Osteocyte (in vitro differentiated cells): ENCODE data around the gene CELSR3. TPM values are rescaled to one million over a fixed set of nuclear protein-coding genes. Genes with fewer than 3 reads are reported as not detected.

Source experiments
- DNase-seq: peaks from one replicate; pipeline ENCODE4 v3.0.0; 2021; ENCODE audit warnings: mixed read lengths; ENCODE audit not compliant: unreplicated experiment; ENCODE audit errors: extremely low spot score
- H3K27ac Mint-ChIP-seq: one replicate; pipeline ENCODE4 v1.8.0; 2021; ENCODE audit warnings: mild to moderate bottlenecking, mixed read lengths; ENCODE audit not compliant: unreplicated experiment
- H3K27me3 Mint-ChIP-seq: one replicate; pipeline ENCODE4 v1.8.0; 2021; ENCODE audit warnings: mixed read lengths; ENCODE audit not compliant: unreplicated experiment
- H3K36me3 Mint-ChIP-seq: one replicate; pipeline ENCODE4 v1.8.0; 2021; ENCODE audit warnings: mixed read lengths; ENCODE audit not compliant: unreplicated experiment
- H3K4me1 Mint-ChIP-seq: one replicate; pipeline ENCODE4 v1.8.0; 2021; ENCODE audit warnings: mixed read lengths; ENCODE audit not compliant: unreplicated experiment
- H3K4me3 Mint-ChIP-seq: one replicate; pipeline ENCODE4 v1.8.0; 2021; ENCODE audit warnings: mild to moderate bottlenecking, moderate library complexity, mixed read lengths; ENCODE audit not compliant: unreplicated experiment
- H3K9me3 Mint-ChIP-seq: one replicate; pipeline ENCODE4 v1.8.0; 2021; ENCODE audit warnings: mixed read lengths; ENCODE audit not compliant: unreplicated experiment
- CTCF ChIP-seq: fragments of 200-600 bp; sonication (generic); IDR thresholded peaks from 2 replicates; pipeline ENCODE4 v1.5.0; 2021; ENCODE audit warnings: antibody characterized with exemption, mild to moderate bottlenecking, moderate library complexity
- total RNA-seq: library from RNA; stranded (reverse); gene quantifications from 2 replicates; pipeline ENCODE4 v1.2.1, GENCODE V29; 2021

CELSR3 gene
- total RNA-seq, 1 donor from 2014 or later, result 7.1 TPM

GRCh38 chr3:48644898-48645760 is 17.6 kb downstream of the CELSR3 start:
- Mint-ChIP-seq H3K4me3 (no peak overlapping the region), H3K4me1 (no peaks in the 10 kb centered on the region), H3K36me3 (peaks cover 3% of the 10 kb centered on the region), H3K27ac (no peak overlapping the region), H3K9me3 (no peaks in the 10 kb centered on the region), H3K27me3 (no peaks in the 10 kb centered on the region)
- DNase-seq, result no peak
- no peak for TF ChIP-seq CTCF

GRCh38 chr3:48642605-48643004 is 20.1 kb downstream of the CELSR3 start:
- Mint-ChIP-seq H3K27ac (no peak overlapping the region), H3K36me3 (peaks cover 3% of the 10 kb centered on the region)

GRCh38 chr3:48641396-48641795 is 21.3 kb downstream of the CELSR3 start:
- H3K27ac Mint-ChIP-seq, result no peak overlapping the region
- H3K36me3 Mint-ChIP-seq, result peaks cover 3% of the 10 kb centered on the region
- no peaks in the 10 kb centered on the region for H3K27me3 Mint-ChIP-seq
- no peak for DNase-seq
- peaks cover 9% of the 10 kb centered on the region for H3K4me1 Mint-ChIP-seq
- H3K4me3 Mint-ChIP-seq, result no peak overlapping the region
- no peaks in the 10 kb centered on the region for H3K9me3 Mint-ChIP-seq
- TF ChIP-seq CTCF, result no peak

More at GRCh38 chr3:48642605-48643004, 20.1 kb downstream of the CELSR3 start:
- Mint-ChIP-seq H3K9me3 (no peaks in the 10 kb centered on the region), H3K4me3 (no peak overlapping the region), H3K27me3 (no peaks in the 10 kb centered on the region), H3K4me1 (no peaks in the 10 kb centered on the region)
- no peak for DNase-seq
- no peak for TF ChIP-seq CTCF

- no peak for TF ChIP-seq CTCF
- no peak overlapping the region for H3K27ac Mint-ChIP-seq
- no peaks in the 10 kb centered on the region for H3K9me3 Mint-ChIP-seq
- peaks cover 3% of the 10 kb centered on the region for H3K36me3 Mint-ChIP-seq
- no peak overlapping the region for H3K4me3 Mint-ChIP-seq
- DNase-seq, result no peak
- peaks cover 18% of the 10 kb centered on the region for H3K4me1 Mint-ChIP-seq
- no peaks in the 10 kb centered on the region for H3K27me3 Mint-ChIP-seq
Measured at GRCh38 chr3:48639944-48640606, 22.6 kb downstream of the CELSR3 start.

- H3K9me3 Mint-ChIP-seq, result no peaks in the 10 kb centered on the region
- no peak for DNase-seq
- TF ChIP-seq CTCF, result no peak
- no peaks in the 10 kb centered on the region for H3K27me3 Mint-ChIP-seq
- peaks cover 3% of the 10 kb centered on the region for H3K36me3 Mint-ChIP-seq
- peaks cover 32% of the 10 kb centered on the region for H3K4me1 Mint-ChIP-seq
- peak overlapping the region; percentile 57 for H3K27ac Mint-ChIP-seq
- H3K4me3 Mint-ChIP-seq, result peak overlapping the region; percentile 1
Measured at GRCh38 chr3:48637305-48637704, 25.4 kb downstream of the CELSR3 start.
